ENCODE data around the gene GOLGA5. TPM values are rescaled to one million over a fixed set of nuclear protein-coding genes. Genes with fewer than 3 reads are reported as not detected.

GOLGA5 gene
- total RNA-seq = 74.3 and 81.9 TPM in 2 replicates

GRCh38 chr14:92793709-92794546 lies at the start of gene GOLGA5:
Gene GOLGA5 (plus strand): TSS chr14:92794305. CDS start chr14:92797438, 3,133 bp downstream.

GRCh38 chr14:92748259-92749016 lies 45.7 kb upstream of the GOLGA5 start, which contains the start of gene LGMN:
Gene LGMN (minus strand): TSS chr14:92748627. CDS start chr14:92732786, 15,841 bp downstream.

Other genes starting within 250 kb of the GOLGA5 start
- gene LGMN, start 45.7 kb upstream of the GOLGA5 start, total RNA-seq = 34.2 and 51.9 TPM in 2 replicates
- not detected in 2 replicates for gene CHGA, start 128.8 kb downstream of the GOLGA5 start, total RNA-seq

Measured in hair follicle dermal papilla cell (primary cell).